HG03025 (cell line): Measurements from ENCODE around the gene MEGF11.

Experiments
- ATAC-seq: cut with Tn5 transposase; IDR thresholded peaks from one replicate; pipeline ENCODE4 v1.9.1; 2021; ENCODE audit warnings: mild to moderate bottlenecking, moderate library complexity; ENCODE audit not compliant: unreplicated experiment, low FRiP score

MEGF11 gene

GRCh38 chr15:65958835-65959234, 294.7 kb downstream of the MEGF11 start:
- ATAC-seq = no peak

DNA sequence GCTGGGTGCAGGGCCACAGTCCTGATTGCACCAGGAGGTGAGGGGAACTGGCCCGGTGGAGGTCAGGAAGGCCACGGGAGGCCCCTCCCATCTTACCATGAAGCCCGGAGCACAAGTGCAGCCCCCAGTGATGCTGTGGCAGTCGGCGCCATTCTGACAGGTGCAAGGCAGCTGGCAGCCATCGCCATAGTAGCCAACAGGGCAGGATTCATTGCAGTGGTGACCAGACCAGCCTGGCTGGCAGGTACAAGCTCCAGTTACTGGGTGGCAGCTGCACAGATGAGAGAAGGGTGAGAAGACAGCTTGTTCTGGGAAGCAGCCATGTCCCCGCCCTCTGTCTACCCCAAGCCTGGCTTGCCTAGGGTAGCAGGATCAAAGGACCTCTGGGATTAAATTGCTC, 296.1 kb downstream of the MEGF11 start:
- ATAC-seq = no peak

GRCh38 chr15:65956899-65957298, 296.7 kb downstream of the MEGF11 start:
- ATAC-seq = no peak

DNA sequence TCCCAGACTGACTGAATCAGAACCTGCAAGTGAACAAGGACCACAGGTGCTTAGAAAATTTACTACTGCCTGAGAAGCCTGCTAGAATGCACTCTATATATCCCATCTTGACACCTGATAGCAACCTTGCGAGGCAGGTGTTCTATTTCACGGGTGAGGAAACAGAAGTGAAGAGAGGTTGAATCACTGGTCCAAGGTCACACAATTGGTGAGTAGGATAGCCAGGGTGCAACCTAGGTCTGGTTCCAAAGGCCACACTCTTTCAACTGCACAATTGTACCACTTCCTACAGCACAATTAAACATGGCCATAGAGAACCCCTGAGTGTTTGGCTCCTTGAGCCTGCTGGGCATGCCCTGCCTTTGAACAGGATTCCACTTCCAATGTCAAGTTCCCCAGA, 297.2 kb downstream of the MEGF11 start:
- ATAC-seq = no peak

DNA sequence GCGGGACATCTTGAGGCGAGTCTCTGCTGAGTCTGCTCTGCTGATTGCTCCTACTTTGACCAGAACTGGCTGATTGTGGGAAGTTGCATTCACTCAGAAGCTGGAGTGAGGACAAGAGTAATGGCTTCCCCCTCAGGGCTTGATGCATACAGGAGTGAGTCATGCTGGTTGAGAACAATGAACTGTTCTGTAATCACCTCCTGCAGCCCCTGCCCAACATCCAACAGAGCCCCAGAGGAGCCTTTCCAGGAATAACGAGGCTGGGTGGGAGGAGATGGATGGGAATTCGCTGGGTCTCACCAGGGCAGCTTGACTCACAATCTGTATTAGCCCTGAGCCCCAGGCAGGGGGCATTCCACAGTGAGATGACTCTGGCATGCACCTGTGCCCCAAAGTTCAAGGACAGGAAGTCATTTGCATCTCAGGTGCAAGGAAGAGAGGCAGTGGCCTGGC, 299.2 kb downstream of the MEGF11 start:
- no peak for ATAC-seq

DNA sequence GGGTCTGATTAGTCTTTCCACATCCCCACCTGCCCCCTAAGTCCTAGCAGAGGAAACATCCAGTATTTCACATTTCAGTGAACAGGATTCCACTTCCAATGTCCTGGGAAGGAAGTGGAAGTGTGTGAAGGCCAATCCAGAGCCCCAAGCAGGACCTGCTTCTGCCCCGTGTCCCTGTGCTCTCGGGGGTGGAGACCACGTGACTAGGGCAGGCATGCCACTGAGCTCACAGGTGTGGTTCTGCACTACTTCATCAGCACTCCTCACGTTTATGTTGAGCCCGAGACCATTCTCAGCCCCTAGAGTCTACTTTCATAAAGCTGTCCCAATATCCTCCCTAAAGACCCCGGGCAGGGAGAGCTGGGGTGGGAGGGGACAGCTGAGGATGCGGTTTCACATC, 299.9 kb downstream of the MEGF11 start:
- no peak for ATAC-seq

DNA sequence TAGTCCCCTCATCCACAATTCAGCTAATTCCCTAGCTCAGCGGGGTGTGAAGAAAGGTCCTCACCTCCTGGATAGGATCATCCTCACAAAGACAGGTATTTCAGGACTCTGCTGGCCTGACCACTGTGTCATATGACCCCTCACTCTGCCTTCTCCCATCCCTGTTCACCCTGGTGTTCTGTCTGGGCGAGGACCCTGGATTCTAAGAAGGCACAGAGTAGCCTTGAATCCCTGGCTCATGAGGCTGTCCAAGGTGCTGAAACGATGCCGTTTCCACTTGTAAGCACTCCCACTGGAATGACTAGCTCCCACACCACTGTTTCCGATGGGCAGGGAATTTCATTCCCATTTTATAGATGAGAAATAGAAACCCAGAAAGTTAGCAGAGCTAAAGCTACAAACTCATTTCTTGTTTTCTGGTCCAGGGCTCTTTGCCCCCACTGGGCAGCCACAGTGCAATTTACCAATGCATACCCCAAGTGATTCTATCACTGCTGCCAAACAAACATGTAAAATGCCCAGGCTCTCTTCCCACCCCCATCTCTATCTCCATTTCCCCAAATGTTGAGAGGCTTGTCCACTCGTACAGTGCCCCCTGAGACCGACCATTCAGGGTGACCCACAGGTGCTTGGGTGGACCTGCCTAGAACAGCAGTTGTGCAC, 301.0 kb downstream of the MEGF11 start:
- ATAC-seq = no peak

- ATAC-seq = no peak
Observed at GRCh38 chr15:65951007-65951406, 302.5 kb downstream of the MEGF11 start.

DNA sequence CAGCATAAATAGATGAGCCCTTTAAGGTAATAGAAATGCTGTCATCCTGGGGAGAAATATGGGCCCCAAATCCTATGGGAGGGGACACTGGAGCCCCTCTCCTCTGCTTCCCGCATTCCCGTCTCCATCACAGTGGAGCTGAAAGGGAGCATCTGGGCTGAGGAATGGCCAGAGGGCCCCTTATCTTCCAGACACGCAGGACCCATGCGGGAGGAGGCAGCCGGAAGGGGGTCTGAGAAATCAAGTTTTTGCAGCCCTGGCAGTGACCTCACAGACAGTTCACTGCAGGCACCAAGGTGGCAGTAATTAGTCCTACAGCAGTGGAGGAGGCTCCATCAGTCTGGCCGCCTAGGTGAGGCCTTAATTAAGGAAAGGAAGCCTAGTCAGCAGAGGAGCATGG, 304.1 kb downstream of the MEGF11 start:
- ATAC-seq = no peak

DNA sequence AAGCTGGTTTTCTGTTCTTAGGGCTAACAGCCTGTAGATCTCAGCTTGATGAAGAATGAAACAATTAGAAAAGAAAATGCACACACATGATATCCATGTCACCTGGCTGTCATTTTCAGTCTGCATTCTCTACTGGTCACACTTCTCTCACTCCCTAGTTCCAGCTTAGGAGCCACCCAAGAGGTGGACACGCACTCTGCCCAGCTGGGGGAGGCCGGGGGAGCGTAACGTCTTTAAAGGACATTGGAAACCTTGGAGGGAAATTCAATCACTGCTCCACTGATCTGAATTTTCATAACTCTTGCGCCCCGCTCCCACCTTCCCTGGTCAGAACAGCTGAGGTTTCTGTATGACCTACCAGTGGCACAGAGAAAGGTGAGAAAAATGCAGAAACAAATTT, 304.5 kb downstream of the MEGF11 start:
- ATAC-seq = no peak

DNA sequence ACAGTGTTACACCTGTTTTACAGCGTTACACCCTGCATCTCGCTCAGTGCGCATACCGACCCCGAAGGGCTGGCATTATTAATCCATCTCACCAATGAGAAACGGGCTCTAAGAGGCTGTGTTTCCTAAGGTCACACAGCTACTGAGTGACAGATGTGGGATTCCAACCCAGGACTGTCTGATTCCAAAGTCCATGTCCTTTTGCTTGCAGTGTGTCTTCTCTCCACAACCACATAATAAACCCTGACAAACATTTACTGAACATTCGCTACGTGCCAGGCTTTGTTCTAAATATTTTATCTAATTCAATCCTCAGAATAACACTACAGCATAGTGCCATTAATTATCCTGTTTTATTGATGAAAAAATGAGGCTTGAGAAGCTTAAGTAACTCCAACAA, 305.2 kb downstream of the MEGF11 start:
- ATAC-seq = no peak

DNA sequence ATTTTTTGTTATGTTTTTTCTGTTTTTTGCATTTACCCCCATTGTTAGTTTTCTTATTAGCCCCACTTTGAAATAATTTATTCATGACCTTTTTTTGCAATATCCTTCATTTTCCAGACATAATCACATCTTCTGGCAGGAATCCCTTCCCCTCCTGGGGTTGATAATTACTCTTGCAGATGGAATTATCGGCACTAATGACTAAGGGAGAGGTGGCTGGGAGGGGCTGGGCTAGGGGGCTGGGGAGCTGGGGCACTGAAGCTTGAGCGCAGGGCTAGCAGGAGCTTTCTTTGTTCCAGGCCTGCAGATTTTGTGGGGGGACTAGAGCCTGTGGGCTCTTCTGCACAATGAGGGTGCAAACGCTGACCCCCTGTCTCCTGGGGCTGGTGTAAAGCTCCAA, 306.5 kb downstream of the MEGF11 start:
- ATAC-seq = no peak

DNA sequence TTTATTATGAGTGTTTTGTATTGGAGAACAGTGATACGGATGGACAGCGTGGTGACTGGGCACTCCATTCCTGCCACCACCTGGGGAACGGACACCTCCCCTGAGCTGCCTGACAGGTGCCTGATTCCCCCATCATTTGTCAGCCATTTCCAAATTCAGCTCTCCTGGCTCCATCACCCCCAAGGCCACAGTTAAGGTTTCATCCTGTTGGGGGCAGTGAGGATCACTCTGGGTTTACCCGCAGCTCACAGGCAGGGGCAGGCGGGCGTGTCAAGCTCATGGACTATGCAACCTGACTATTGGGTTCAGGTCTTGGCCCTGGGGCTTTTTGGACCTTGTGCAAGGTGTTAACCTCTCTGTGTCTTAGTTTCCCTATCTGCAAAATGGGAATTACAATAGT, 307.9 kb downstream of the MEGF11 start:
- ATAC-seq = no peak

DNA sequence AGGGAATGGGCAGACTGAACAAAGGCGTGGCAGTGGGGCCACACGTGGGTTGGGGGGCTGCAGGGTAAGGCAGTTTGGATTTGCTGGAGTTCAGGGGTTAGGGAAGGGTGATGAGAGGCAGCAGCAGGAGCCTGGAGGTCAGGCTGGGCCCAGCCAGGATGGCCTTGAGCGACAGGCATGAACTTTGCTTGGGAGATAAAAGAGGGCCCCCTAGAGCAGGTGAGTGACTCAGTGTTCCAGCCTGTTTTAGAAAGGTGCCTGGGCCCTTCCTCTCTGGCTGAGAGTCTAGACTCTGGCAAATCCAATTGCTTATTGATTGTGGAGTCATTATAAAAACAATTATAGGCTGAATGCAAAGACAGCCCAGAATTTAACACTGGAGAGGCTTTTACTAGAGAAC, 309.1 kb downstream of the MEGF11 start:
- no peak for ATAC-seq

- no peak for ATAC-seq
Observed at GRCh38 chr15:65942436-65942835, 311.1 kb downstream of the MEGF11 start.

DNA sequence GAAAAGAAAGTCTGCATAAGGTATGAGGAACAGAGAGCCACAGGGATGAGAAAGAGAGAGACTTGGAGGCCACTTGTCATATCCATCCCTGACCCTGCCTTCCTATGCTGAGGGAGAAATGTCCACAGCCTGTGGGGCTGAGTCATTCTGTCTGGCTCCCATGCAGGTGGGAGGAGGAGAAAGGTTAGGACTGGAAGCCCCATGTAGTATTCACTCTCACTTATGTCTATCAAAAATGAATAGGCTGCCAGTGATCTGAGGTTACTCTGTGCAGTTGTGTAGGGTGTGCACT, 313.0 kb downstream of the MEGF11 start:
- ATAC-seq = no peak

GRCh38 chr15:65939901-65940617, 313.5 kb downstream of the MEGF11 start:
- ATAC-seq = no peak

DNA sequence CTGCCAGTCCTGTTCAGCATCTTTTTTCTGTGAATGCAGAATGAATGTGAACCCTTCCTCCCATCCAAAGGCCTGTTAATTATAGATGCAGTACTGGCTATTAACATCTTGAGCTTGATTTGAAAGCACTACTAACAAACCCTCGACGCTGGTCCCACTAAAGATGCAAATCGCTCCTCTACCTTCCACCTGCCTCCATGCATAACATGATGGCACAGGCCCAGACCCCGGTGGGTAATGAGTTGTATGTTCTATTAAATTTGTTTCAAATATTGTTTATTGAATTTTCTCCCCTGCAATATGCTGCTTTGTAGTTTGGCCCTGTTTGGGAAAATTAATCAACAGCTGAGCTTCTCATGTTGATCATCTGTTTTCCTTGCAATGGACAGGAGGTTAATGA, 314.9 kb downstream of the MEGF11 start:
- ATAC-seq = no peak

DNA sequence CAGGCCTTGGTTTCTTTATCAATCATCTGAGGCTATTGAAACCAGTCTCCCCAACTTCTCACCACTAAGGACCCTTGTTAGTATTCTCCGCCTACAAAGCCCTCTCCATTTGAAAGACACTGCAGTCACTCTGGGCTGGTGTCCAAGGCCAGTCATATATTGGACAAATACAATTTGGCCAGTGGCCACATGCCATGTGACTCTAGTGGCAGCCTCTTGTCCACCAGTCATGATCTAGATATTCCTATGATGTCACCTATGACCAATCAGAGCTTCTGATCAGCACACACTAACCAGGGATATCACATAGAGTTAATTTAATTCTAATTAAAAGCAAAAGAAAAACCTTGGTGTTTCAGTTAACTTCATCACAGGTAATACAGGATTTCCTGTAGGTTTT, 316.1 kb downstream of the MEGF11 start:
- ATAC-seq = no peak

GRCh38 chr15:65937054-65937453, 316.5 kb downstream of the MEGF11 start:
- ATAC-seq = no peak

- ATAC-seq = no peak
Observed at GRCh38 chr15:65936282-65936681, 317.3 kb downstream of the MEGF11 start.

DNA sequence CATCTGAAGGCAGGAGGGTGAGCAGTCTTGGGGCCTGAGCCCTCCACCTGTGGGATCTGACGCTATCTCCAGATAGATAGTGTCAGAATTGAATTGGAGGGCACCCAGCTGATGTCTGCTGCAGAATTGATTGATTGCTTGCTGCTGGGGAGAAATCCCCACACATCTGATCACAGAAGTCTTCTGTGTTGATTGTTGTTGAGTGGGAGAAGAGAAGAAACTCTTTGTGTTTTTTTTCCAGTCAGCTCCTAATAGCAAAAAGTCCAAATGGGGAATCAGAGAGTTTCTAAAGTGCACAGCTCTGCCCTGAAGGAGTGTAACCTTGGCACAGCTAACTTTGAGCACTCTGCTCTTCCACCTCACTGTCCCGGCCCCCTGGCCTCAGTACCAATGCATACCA, 318.2 kb downstream of the MEGF11 start:
- no peak for ATAC-seq

- no peak for ATAC-seq
Observed at GRCh38 chr15:65931221-65931620, 322.3 kb downstream of the MEGF11 start.
